Effector memory CD8-positive, alpha-beta T cell (primary cell): ENCODE measurements around the gene ARHGAP35.

Experiments
- ATAC-seq: fragments of 150-1000 bp; cut with Tn5 transposase; replicated peaks from 2 replicates; pipeline ENCODE4 v1.10.0; 2021; ENCODE audit warnings: mild to moderate bottlenecking, moderate library complexity
- DNase-seq, 3 experiments: peaks; one replicate each; pipeline ENCODE4 v3.0.0; 2021
- H3K27ac Mint-ChIP-seq, 2 donors: one replicate each; pipeline ENCODE4 v1.8.0; 2022; ENCODE audit warnings: mild to moderate bottlenecking in 2 of 2, mixed read lengths in 2 of 2, moderate library complexity in 2 of 2
- H3K27me3 Mint-ChIP-seq, 2 donors: one replicate each; pipeline ENCODE4 v1.8.0; 2022; ENCODE audit warnings: mixed read lengths in 2 of 2
- H3K36me3 Mint-ChIP-seq: one replicate; pipeline ENCODE4 v1.8.0; 2022; ENCODE audit warnings: mild to moderate bottlenecking, moderate library complexity, mixed read lengths; ENCODE audit not compliant: insufficient read depth
- H3K4me1 Mint-ChIP-seq, 2 donors: one replicate each; pipeline ENCODE4 v1.8.0; 2022; ENCODE audit warnings: low read depth in 2 of 2, mixed read lengths in 2 of 2
- H3K4me3 Mint-ChIP-seq, 2 donors: one replicate each; pipeline ENCODE4 v1.8.0; 2022; ENCODE audit warnings: mild to moderate bottlenecking in 2 of 2, mixed read lengths in 2 of 2, moderate library complexity in 2 of 2
- H3K9me3 Mint-ChIP-seq, 2 donors: one replicate each; pipeline ENCODE4 v1.8.0; 2022; ENCODE audit warnings: mixed read lengths in 2 of 2

The ARHGAP35 gene

GRCh38 chr19:46909356-46909755 lies 48.6 kb downstream of the ARHGAP35 start:
- H3K27ac Mint-ChIP-seq: peak overlapping the region in 1 of 2 donors; percentile 75
- peak overlapping the region in 1 of 2 donors; percentile 43 for H3K4me3 Mint-ChIP-seq
- no peaks in the 10 kb centered on the region for H3K9me3 Mint-ChIP-seq
- ATAC-seq (no peak), DNase-seq (no peak)
- H3K27me3 Mint-ChIP-seq: no peaks in the 10 kb centered on the region
- peaks cover 30 to 59% of the 10 kb centered on the region in 2 donors for H3K4me1 Mint-ChIP-seq
- peaks cover 5% of the 10 kb centered on the region for H3K36me3 Mint-ChIP-seq
